ENCODE data around the gene HIRA. TPM values are rescaled to one million over a fixed set of nuclear protein-coding genes. Genes with fewer than 3 reads are reported as not detected.

Gene HIRA
- total and polyA plus RNA-seq, 2 experiments from 2014 or later: 9.4 to 58.3 TPM

- DNase-seq (ENCODE audit: low spot score) (no peak), ATAC-seq (no peak)
- Mint-ChIP-seq H3K27me3 (ENCODE audit: insufficient read depth, low read depth, poor library complexity) (peaks cover 8% of the 10 kb centered on the region), H3K4me3 (no peak overlapping the region), H3K4me1 (peaks cover 9% of the 10 kb centered on the region), H3K36me3 (ENCODE audit: low read depth) (peaks cover 18% of the 10 kb centered on the region), H3K9me3 (no peaks in the 10 kb centered on the region), H3K27ac (no peak overlapping the region)
- H3F3A ChIP-seq (replicated peaks; ENCODE audit: low read depth): peaks cover 13% of the 10 kb centered on the region; the same call in 1 of the 2 replicates
- no peak overlapping the region for H3K27ac ChIP-seq (ENCODE audit: low read depth)
- peaks cover 24% of the 10 kb centered on the region for H4K20me1 ChIP-seq (replicated peaks; ENCODE audit: insufficient read depth)
- peaks cover 12% of the 10 kb centered on the region for H3K4me1 ChIP-seq (ENCODE audit: insufficient read depth)
- H2AFZ ChIP-seq: no peak overlapping the region
- H3K27me3 ChIP-seq (ENCODE audit: insufficient read depth): no peaks in the 10 kb centered on the region
- H3K79me2 ChIP-seq (replicated peaks; ENCODE audit: insufficient read depth): peaks cover 12% of the 10 kb centered on the region
- no peak overlapping the region for H3K4me2 ChIP-seq
- no peak overlapping the region for H3K4me3 ChIP-seq
- no peaks in the 10 kb centered on the region for H3K9me2 ChIP-seq (ENCODE audit: insufficient read depth)
- H3K36me3 ChIP-seq (ENCODE audit: insufficient read depth): no peaks in the 10 kb centered on the region
- TF ChIP-seq CTCF (conservative IDR thresholded peaks at IDR 0.05; ENCODE audit: low read depth in 2 of 2): no peak
- no peak for TF ChIP-seq NANOG (IDR thresholded peaks at IDR 0.05; ENCODE audit: borderline replicate concordance)
- no peak for TF ChIP-seq REST (IDR thresholded peaks at IDR 0.05; ENCODE audit: unreplicated experiment)
- no peak for TF ChIP-seq STAT1 (IDR thresholded peaks at IDR 0.05; ENCODE audit: unreplicated experiment)
- TF ChIP-seq ZNF462 (CRISPR knock-in tag; IDR thresholded peaks at IDR 0.05): no peak
- TF ChIP-seq ETS1 (IDR thresholded peaks at IDR 0.05): no peak
- no peak for TF ChIP-seq JUNB (IDR thresholded peaks at IDR 0.05; ENCODE audit: unreplicated experiment)
- no peak for TF ChIP-seq ZNF114 (CRISPR knock-in tag; IDR thresholded peaks at IDR 0.05)
- no peak for TF ChIP-seq POLR2AphosphoS5 (IDR thresholded peaks at IDR 0.05; ENCODE audit: low read depth)
- TF ChIP-seq EZH2phosphoT487 (IDR thresholded peaks at IDR 0.05; ENCODE audit: unreplicated experiment): no peak
Observed at GRCh38 chr22:19434829-19435580, 3.5 kb upstream of the HIRA start.
